ENCODE data around the gene SARS1. TPM values are rescaled to one million over a fixed set of nuclear protein-coding genes. Genes with fewer than 3 reads are reported as not detected.
A peak's percentile ranks its signal among the peaks of the same experiment; 100 is the strongest.

Gene SARS1
- total and polyA plus RNA-seq, 2 of the 8 experiments (the other 6 are each of a cell fraction or from before 2014, with no cell fraction given): 83.1 to 146 TPM

- TF ChIP-seq HDAC6 (IDR thresholded peaks at IDR 0.05; ENCODE audit: low read depth, low read length): no peak
- no peak for TF ChIP-seq CHD1 (IDR thresholded peaks at IDR 0.05; ENCODE audit: low read depth, low read length)
- TF ChIP-seq POLR2AphosphoS5 (IDR thresholded peaks at IDR 0.05; ENCODE audit: low read depth, low read length): peak; percentile 83
- peak; percentile 95 for TF ChIP-seq CTBP2 (IDR thresholded peaks at IDR 0.05; ENCODE audit: borderline replicate concordance, insufficient read depth, insufficient read length, low read length)
- TF ChIP-seq KDM4A (IDR thresholded peaks at IDR 0.05; ENCODE audit: low read depth, low read length, severe bottlenecking): no peak
- no peak for TF ChIP-seq FOSL1 (IDR thresholded peaks at IDR 0.05; ENCODE audit: insufficient read depth, low read depth, low read length)
- TF ChIP-seq POU5F1 (IDR thresholded peaks at IDR 0.05; ENCODE audit: low read depth, low read length): no peak
- TF ChIP-seq EZH2 (IDR thresholded peaks at IDR 0.05; ENCODE audit: low read depth, low read length, severe bottlenecking): no peak
- TF ChIP-seq CREB1 (IDR thresholded peaks at IDR 0.05): peak; percentile 82
- TF ChIP-seq ASH2L (IDR thresholded peaks at IDR 0.05; ENCODE audit: low read length): peak; percentile 61
- TF ChIP-seq BACH1 (IDR thresholded peaks at IDR 0.05; ENCODE audit: low read length): no peak
- no peak for TF ChIP-seq RFX5 (IDR thresholded peaks at IDR 0.05; ENCODE audit: borderline replicate concordance, low read depth, low read length)
- TF ChIP-seq POLR2A (IDR thresholded peaks at IDR 0.05; ENCODE audit: control extremely low read depth in 1 of 2, low read depth in 2 of 2, low read length in 2 of 2): no peak
- TF ChIP-seq USF2 (IDR thresholded peaks at IDR 0.05; ENCODE audit: low read length): no peak
- TF ChIP-seq EGR1 (IDR thresholded peaks at IDR 0.05; ENCODE audit: borderline replicate concordance, low read depth, low read length): no peak
- TF ChIP-seq RNF2 (IDR thresholded peaks at IDR 0.05; ENCODE audit: borderline replicate concordance, low read depth, low read length, missing control alignments, poor library complexity, severe bottlenecking): no peak
- TF ChIP-seq SIRT6 (IDR thresholded peaks at IDR 0.05; ENCODE audit: low read length): no peak
- no peak for TF ChIP-seq EP300 (IDR thresholded peaks at IDR 0.05; ENCODE audit: borderline replicate concordance in 1 of 2, low read depth in 2 of 2, low read length in 2 of 2)
- no peak; the same call in 1 of the 2 replicates for TF ChIP-seq KDM5A (IDR thresholded peaks at IDR 0.05; ENCODE audit: low read length)
- no peak for TF ChIP-seq TAF1 (IDR thresholded peaks at IDR 0.05; ENCODE audit: low read depth, low read length)
- TF ChIP-seq CBX8 (IDR thresholded peaks at IDR 0.05; ENCODE audit: borderline replicate concordance, low read depth, low read length): no peak
- TF ChIP-seq SRF (IDR thresholded peaks at IDR 0.05; ENCODE audit: low read depth, low read length): peak; percentile 39; the same call in 1 of the 2 replicates
- TF ChIP-seq PHF8 (conservative IDR thresholded peaks at IDR 0.05; ENCODE audit: low read depth, low read length): no peak
- no peak for TF ChIP-seq BRCA1 (IDR thresholded peaks at IDR 0.05; ENCODE audit: low read depth, low read length)
- TF ChIP-seq SIX5 (IDR thresholded peaks at IDR 0.05; ENCODE audit: low read depth, low read length): no peak
Observed at GRCh38 chr1:109263597-109264378, 50.1 kb downstream of the SARS1 start (continued).
